AG09309 (cell line): ENCODE measurements around the gene NEURL1B.
"Not testable (repeated sequence)": the region's sequence is repeated elsewhere in the genome, so short reads cannot be mapped to it uniquely, and the experiment has no call there.

Experiments used
- DNase-seq: peaks from one replicate; pipeline ENCODE4 v3.0.0-alpha.2; 2010; ENCODE audit warnings: low read depth
- H3K4me3 ChIP-seq: 2 replicates; pipeline ENCODE4 v1.5.1; 2011; ENCODE audit warnings: mild to moderate bottlenecking, low read depth, low read length, moderate library complexity; ENCODE audit not compliant: control insufficient read depth
- CTCF ChIP-seq: IDR thresholded peaks from 2 replicates; pipeline ENCODE4 v1.5.1; 2011; ENCODE audit warnings: mild to moderate bottlenecking, low read depth, low read length, inconsistent platforms; ENCODE audit not compliant: insufficient read depth, control insufficient read depth; ENCODE audit errors: missing control alignments

NEURL1B gene

GRCh38 chr5:172671091-172671490 lies 30.0 kb downstream of the NEURL1B start:
- no peak for DNase-seq
- no peak for TF ChIP-seq CTCF
- H3K4me3 ChIP-seq: no peak overlapping the region

- TF ChIP-seq CTCF: no peak
- H3K4me3 ChIP-seq: no peak overlapping the region
- DNase-seq: no peak
Measured at GRCh38 chr5:172672681-172673080, 31.6 kb downstream of the NEURL1B start.

GRCh38 chr5:172674155-172674554 lies 33.1 kb downstream of the NEURL1B start:
- no peak for DNase-seq
- TF ChIP-seq CTCF: no peak
- H3K4me3 ChIP-seq: no peak overlapping the region

GRCh38 chr5:172676914-172677475 lies 35.9 kb downstream of the NEURL1B start:
- no peak for DNase-seq
- TF ChIP-seq CTCF: no peak

GRCh38 chr5:172678362-172678874 lies 37.4 kb downstream of the NEURL1B start:
- DNase-seq, H3K4me3 ChIP-seq: not testable (repeated sequence)

More at GRCh38 chr5:172676914-172677475, 35.9 kb downstream of the NEURL1B start:
- H3K4me3 ChIP-seq: no peak overlapping the region

- no peak for DNase-seq
- TF ChIP-seq CTCF: no peak
Measured at GRCh38 chr5:172678902-172679301, 37.8 kb downstream of the NEURL1B start.

GRCh38 chr5:172679628-172680212 lies 38.7 kb downstream of the NEURL1B start:
- TF ChIP-seq CTCF: no peak

More at GRCh38 chr5:172678902-172679301, 37.8 kb downstream of the NEURL1B start:
- no peak overlapping the region for H3K4me3 ChIP-seq

More at GRCh38 chr5:172679628-172680212, 38.7 kb downstream of the NEURL1B start:
- no peak overlapping the region for H3K4me3 ChIP-seq
- no peak for DNase-seq
